Astrocyte of the spinal cord (primary cell): ENCODE data around the gene RNF41.

ENCODE experiments used
- DNase-seq: peaks from one replicate; pipeline ENCODE4 v3.0.0; 2011; ENCODE audit warnings: low read depth, low spot score
- H3K4me3 ChIP-seq: 2 replicates; pipeline ENCODE4 v1.5.1; 2011; ENCODE audit warnings: low read depth, mild to moderate bottlenecking, low read length, moderate library complexity
- in situ Hi-C: cut with HindIII; loops from 2 replicates; pipeline ENCODE4 v1.10.0; 2017; ENCODE audit warnings: low sequenced_read_pairs
- TF ChIP-seq, protein P1 (sequence below): IDR thresholded peaks from 2 replicates; pipeline ENCODE4 v1.5.1; 2012; ENCODE audit warnings: low read depth, mild to moderate bottlenecking, low read length, inconsistent platforms

RNF41 gene

GRCh38 chr12:56188131-56188777, 33.5 kb downstream of the RNF41 start:
- in situ Hi-C loops, result no loop called here
- peak overlapping the region; percentile 77 for H3K4me3 ChIP-seq
- TF ChIP-seq, protein P1, sequence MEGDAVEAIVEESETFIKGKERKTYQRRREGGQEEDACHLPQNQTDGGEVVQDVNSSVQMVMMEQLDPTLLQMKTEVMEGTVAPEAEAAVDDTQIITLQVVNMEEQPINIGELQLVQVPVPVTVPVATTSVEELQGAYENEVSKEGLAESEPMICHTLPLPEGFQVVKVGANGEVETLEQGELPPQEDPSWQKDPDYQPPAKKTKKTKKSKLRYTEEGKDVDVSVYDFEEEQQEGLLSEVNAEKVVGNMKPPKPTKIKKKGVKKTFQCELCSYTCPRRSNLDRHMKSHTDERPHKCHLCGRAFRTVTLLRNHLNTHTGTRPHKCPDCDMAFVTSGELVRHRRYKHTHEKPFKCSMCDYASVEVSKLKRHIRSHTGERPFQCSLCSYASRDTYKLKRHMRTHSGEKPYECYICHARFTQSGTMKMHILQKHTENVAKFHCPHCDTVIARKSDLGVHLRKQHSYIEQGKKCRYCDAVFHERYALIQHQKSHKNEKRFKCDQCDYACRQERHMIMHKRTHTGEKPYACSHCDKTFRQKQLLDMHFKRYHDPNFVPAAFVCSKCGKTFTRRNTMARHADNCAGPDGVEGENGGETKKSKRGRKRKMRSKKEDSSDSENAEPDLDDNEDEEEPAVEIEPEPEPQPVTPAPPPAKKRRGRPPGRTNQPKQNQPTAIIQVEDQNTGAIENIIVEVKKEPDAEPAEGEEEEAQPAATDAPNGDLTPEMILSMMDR, result no peak
- DNase-seq, result no peak

DNA sequence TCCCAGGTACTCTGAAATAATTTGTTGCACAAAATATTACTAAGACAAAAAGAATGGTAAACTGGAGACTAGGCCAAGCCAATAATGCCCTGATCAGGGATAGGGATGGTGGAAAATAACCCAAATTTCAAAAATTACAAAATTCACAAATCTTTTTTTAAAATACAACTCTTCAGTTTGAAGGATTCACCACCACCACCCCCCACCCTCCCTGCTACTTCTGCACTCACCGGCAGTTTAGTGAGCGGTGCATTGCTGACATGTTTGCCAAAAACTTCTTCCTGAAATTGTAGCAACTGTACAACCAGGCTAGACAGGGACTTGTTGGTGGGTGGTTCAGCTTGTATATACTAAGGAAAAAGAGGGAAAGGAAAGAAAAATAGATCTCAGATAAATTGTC, 34.8 kb downstream of the RNF41 start:
- no peak for DNase-seq
- H3K4me3 ChIP-seq, result no peak overlapping the region
- in situ Hi-C loops, result no loop called here
- TF ChIP-seq, protein P1, result no peak

DNA sequence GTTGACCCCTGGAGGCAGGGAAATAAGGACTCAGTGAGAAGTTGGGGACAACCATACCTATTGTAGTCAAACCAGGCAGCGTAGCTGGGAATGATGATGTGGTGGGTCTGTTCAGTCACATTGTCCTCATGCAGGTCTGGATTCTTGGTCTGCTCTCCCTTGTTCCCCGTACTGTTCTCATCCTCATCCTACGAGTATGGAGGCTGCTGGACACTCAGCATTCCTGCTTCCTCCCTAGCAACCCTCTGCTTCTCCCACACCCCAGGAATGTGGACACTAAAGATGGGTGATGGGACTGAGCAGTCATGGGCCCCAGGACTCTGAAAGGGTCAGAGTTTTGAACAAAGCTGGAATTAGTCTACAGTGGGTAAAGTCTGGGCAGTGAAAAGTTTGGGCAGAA, 43.4 kb downstream of the RNF41 start:
- H3K4me3 ChIP-seq, result no peak overlapping the region
- in situ Hi-C loops, result no loop called here
- TF ChIP-seq, protein P1, result no peak
- no peak for DNase-seq

DNA sequence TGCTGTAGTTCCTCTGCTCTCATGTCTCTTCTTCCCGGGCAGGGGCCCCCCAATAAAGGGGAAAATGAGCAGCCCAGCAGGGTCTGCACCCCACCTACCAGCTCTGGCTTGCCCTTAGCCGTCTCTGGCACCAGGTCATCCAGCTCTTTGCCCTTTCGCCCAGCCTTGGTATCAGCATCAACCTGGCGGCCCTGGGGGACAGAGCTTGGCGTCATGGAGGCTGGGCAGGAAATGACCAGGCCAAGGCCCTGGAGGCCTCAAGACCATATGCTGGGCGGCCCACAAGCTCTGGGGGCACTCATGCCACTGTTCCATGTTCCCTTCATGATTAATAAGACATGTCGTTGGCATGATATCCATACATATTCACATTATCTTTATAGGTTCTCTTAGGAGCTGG, 48.9 kb downstream of the RNF41 start:
- no peak overlapping the region for H3K4me3 ChIP-seq
- no peak for DNase-seq
- TF ChIP-seq, protein P1, result no peak
- in situ Hi-C loops, result no loop called here

GRCh38 chr12:56169229-56169759, 52.4 kb downstream of the RNF41 start:
- TF ChIP-seq, protein P1, result no peak
- in situ Hi-C loops, result no loop called here
- H3K4me3 ChIP-seq, result no peak overlapping the region
- DNase-seq, result no peak

DNA sequence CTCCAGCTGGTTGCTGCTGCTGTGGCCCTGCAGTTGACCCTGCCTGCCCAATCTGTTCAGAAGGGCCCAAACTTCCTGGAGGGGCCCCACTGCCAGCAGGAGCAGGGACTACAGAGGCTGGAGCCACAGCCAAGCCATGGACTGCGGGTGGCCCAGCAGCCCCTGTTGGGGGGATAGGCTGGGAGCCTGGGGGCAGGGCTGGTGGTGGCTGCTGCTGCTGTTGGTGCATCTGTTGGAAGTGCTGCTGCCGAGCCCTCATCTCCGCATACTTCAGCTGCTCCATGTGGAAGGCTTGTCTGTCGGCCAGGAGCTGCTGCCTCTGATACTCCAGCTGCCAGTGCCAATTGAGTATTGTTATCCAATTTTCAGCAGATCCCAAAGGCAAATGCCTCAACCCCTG, 56.4 kb downstream of the RNF41 start:
- H3K4me3 ChIP-seq, result no peak overlapping the region
- TF ChIP-seq, protein P1, result no peak
- DNase-seq, result no peak
- in situ Hi-C loops, result no loop called here
